Ovary (tissue), 3 donors: ENCODE results near the gene LRIG3.

Source experiments
- CTCF ChIP-seq, 3 donors: fragments of 450-650 bp in 2 of 3; fragments of 200-600 bp in 1 of 3; IDR thresholded peaks; one replicate each; pipeline versions ENCODE4 v1.5.1 to v1.8.0; 2016 to 2022; ENCODE audit warnings: antibody characterized with exemption in 3 of 3, mild to moderate bottlenecking in 1 of 3
- EP300 ChIP-seq: sonication (generic); formaldehyde crosslinking; IDR thresholded peaks from one replicate; pipeline ENCODE4 v1.6.1; 2017; ENCODE audit warnings: antibody characterized with exemption
- POLR2A ChIP-seq: fragments of 450-650 bp; IDR thresholded peaks from one replicate; pipeline ENCODE4 v1.6.1; 2017; ENCODE audit warnings: antibody characterized with exemption, mild to moderate bottlenecking, moderate library complexity
- donor health status: DM: no; HTN: no; CAD: no.

- TF ChIP-seq POLR2A: no peak
- no peak for TF ChIP-seq CTCF (IDR thresholded peaks at IDR 0.05)
- no peak for TF ChIP-seq EP300
Measured at GRCh38 chr12:58961166-58961565, 40.9 kb upstream of the LRIG3 start.
